GM23248 (cell line): ENCODE measurements around the gene GOLIM4.

Experiments used
- EZH2 ChIP-seq: fragments of 200-600 bp; sonication (generic); IDR thresholded peaks from 2 replicates; pipeline ENCODE4 v1.6.1; 2018; ENCODE audit warnings: antibody characterized with exemption, mild to moderate bottlenecking; ENCODE audit not compliant: insufficient read depth, poor library complexity, severe bottlenecking
- EZH2phosphoT487 ChIP-seq: fragments of 200-600 bp; sonication (generic); IDR thresholded peaks from 2 replicates; pipeline ENCODE4 v1.6.1; 2018; ENCODE audit warnings: antibody characterized with exemption, moderate library complexity, mild to moderate bottlenecking, low read depth; ENCODE audit not compliant: insufficient read depth

- TF ChIP-seq EZH2: no peak
- no peak for TF ChIP-seq EZH2phosphoT487
Observed at GRCh38 chr3:168089179-168089771, 6.4 kb downstream of the GOLIM4 start.
